ENCODE data around the gene ECT2.

Gene ECT2

DNA sequence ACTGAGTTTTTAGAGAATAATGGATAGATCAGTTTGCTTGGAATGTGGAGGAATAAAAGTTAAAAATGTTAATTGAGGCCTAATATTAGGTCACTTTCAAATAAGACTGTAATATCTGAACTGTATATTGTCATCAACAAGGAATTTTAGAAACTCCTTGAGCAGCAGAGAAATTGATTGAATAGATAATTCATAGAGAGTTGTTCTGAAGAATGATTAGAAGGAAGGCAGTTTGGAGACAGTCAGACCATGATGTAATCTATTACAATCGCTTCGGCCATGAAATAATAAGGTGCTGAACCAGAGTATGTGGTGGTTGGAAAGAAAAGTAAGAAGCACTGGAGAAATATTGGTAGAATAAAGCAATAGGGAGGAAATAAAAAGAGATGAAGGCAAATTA, 15.7 kb downstream of the ECT2 start:
- Histone ChIP-seq H4K91ac (ENCODE audit: low read length) (no peak overlapping the region), H2BK15ac (ENCODE audit: low read depth, poor library complexity, severe bottlenecking) (no peak overlapping the region), H3K18ac (ENCODE audit: low read depth in 1 of 2, low read length in 2 of 2) (no peak overlapping the region), H3K4me3 (ENCODE audit: insufficient read depth in 1 of 2, low read depth in 1 of 2, low read length in 2 of 2) (no peak overlapping the region), H3K4me2 (ENCODE audit: low read length, poor library complexity, severe bottlenecking) (no peak overlapping the region), H3K79me1 (replicated peaks; ENCODE audit: low read length, poor library complexity, severe bottlenecking) (peaks cover 3% of the 10 kb centered on the region), H3K14ac (ENCODE audit: low read length in 2 of 2) (no peak overlapping the region), H3K36me3 (ENCODE audit: control insufficient read depth in 1 of 2, insufficient read depth in 2 of 2, low read depth in 1 of 2, low read length in 2 of 2) (peaks cover 2 to 81% of the 10 kb centered on the region in 2 experiments), H3K27ac (ENCODE audit: low read length, poor library complexity, severe bottlenecking) (no peak overlapping the region), H2BK5ac (ENCODE audit: low read depth, low read length, poor library complexity, severe bottlenecking) (no peak overlapping the region), H4K8ac (ENCODE audit: low read length) (no peak overlapping the region), H3K4ac (ENCODE audit: low read depth in 1 of 2, low read length in 2 of 2) (no peak overlapping the region), H2BK12ac (ENCODE audit: low read length in 2 of 2) (no peak overlapping the region), H2AK5ac (ENCODE audit: low read length, severe bottlenecking) (no peak overlapping the region), H3K27me3 (ENCODE audit: control insufficient read depth in 1 of 2, insufficient read depth in 1 of 2, low read length in 2 of 2) (no peaks in the 10 kb centered on the region), H2BK120ac (ENCODE audit: low read depth, low read length) (no peak overlapping the region), H2AFZ (ENCODE audit: low read depth, low read length) (no peak overlapping the region), H3K4me1 (ENCODE audit: control insufficient read depth, insufficient read depth, low read depth, low read length) (no peaks in the 10 kb centered on the region), H3K9me3 (ENCODE audit: control insufficient read depth, low read length) (no peaks in the 10 kb centered on the region), H3K23ac (ENCODE audit: low read length in 2 of 2) (no peak overlapping the region), H3K9ac (ENCODE audit: low read length) (no peak overlapping the region)
- WGBS, result 96% methylated on average over 2 of the region's 2 CpGs
- no peak for DNase-seq

- H2AFZ ChIP-seq (ENCODE audit: low read depth, low read length), result no peak overlapping the region
- H3K23ac ChIP-seq (ENCODE audit: low read length in 2 of 2), result no peak overlapping the region
- no peak overlapping the region for H2BK12ac ChIP-seq (ENCODE audit: low read length in 2 of 2)
- H3K79me1 ChIP-seq (replicated peaks; ENCODE audit: low read length, poor library complexity, severe bottlenecking), result peaks cover 3% of the 10 kb centered on the region
- H2BK5ac ChIP-seq (ENCODE audit: low read depth, low read length, poor library complexity, severe bottlenecking), result no peak overlapping the region
- H3K14ac ChIP-seq (ENCODE audit: low read length in 2 of 2), result no peak overlapping the region
- no peaks in the 10 kb centered on the region for H3K4me1 ChIP-seq (ENCODE audit: control insufficient read depth, insufficient read depth, low read depth, low read length)
- H4K91ac ChIP-seq (ENCODE audit: low read length), result no peak overlapping the region
- H2BK120ac ChIP-seq (ENCODE audit: low read depth, low read length), result no peak overlapping the region
- H4K8ac ChIP-seq (ENCODE audit: low read length), result no peak overlapping the region
- H3K4me3 ChIP-seq (ENCODE audit: insufficient read depth in 1 of 2, low read depth in 1 of 2, low read length in 2 of 2), result no peak overlapping the region
- DNase-seq, result no peak
- H3K4ac ChIP-seq (ENCODE audit: low read depth in 1 of 2, low read length in 2 of 2), result no peak overlapping the region
- H3K9me3 ChIP-seq (ENCODE audit: control insufficient read depth, low read length), result no peaks in the 10 kb centered on the region
- no peak overlapping the region for H2AK5ac ChIP-seq (ENCODE audit: low read length, severe bottlenecking)
- no peak overlapping the region for H3K4me2 ChIP-seq (ENCODE audit: low read length, poor library complexity, severe bottlenecking)
- H2BK15ac ChIP-seq (ENCODE audit: low read depth, poor library complexity, severe bottlenecking), result no peak overlapping the region
- no peak overlapping the region for H3K18ac ChIP-seq (ENCODE audit: low read depth in 1 of 2, low read length in 2 of 2)
- H3K27me3 ChIP-seq (ENCODE audit: control insufficient read depth in 1 of 2, insufficient read depth in 1 of 2, low read length in 2 of 2), result no peaks in the 10 kb centered on the region
- peaks cover 3 to 81% of the 10 kb centered on the region in 2 experiments for H3K36me3 ChIP-seq (ENCODE audit: control insufficient read depth in 1 of 2, insufficient read depth in 2 of 2, low read depth in 1 of 2, low read length in 2 of 2)
- no peak overlapping the region for H3K9ac ChIP-seq (ENCODE audit: low read length)
- WGBS, result 98% methylated on average over 9 of the region's 10 CpGs
- no peak overlapping the region for H3K27ac ChIP-seq (ENCODE audit: low read length, poor library complexity, severe bottlenecking)
Measured at GRCh38 chr3:172766718-172767405, 16.3 kb downstream of the ECT2 start.

- Histone ChIP-seq H3K4me1 (ENCODE audit: control insufficient read depth, insufficient read depth, low read depth, low read length) (no peaks in the 10 kb centered on the region), H3K18ac (ENCODE audit: low read depth in 1 of 2, low read length in 2 of 2) (no peak overlapping the region), H3K9me3 (ENCODE audit: control insufficient read depth, low read length) (no peaks in the 10 kb centered on the region), H4K8ac (ENCODE audit: low read length) (no peak overlapping the region), H4K91ac (ENCODE audit: low read length) (no peak overlapping the region), H3K27me3 (ENCODE audit: control insufficient read depth in 1 of 2, insufficient read depth in 1 of 2, low read length in 2 of 2) (no peaks in the 10 kb centered on the region), H2BK5ac (ENCODE audit: low read depth, low read length, poor library complexity, severe bottlenecking) (no peak overlapping the region), H3K14ac (ENCODE audit: low read length in 2 of 2) (no peak overlapping the region), H2BK12ac (ENCODE audit: low read length in 2 of 2) (no peak overlapping the region), H3K79me1 (replicated peaks; ENCODE audit: low read length, poor library complexity, severe bottlenecking) (peaks cover 8% of the 10 kb centered on the region), H3K4me3 (ENCODE audit: insufficient read depth in 1 of 2, low read depth in 1 of 2, low read length in 2 of 2) (no peak overlapping the region), H3K9ac (ENCODE audit: low read length) (no peak overlapping the region), H3K27ac (ENCODE audit: low read length, poor library complexity, severe bottlenecking) (no peak overlapping the region), H2BK120ac (ENCODE audit: low read depth, low read length) (no peak overlapping the region), H2AK5ac (ENCODE audit: low read length, severe bottlenecking) (no peak overlapping the region), H3K4ac (ENCODE audit: low read depth in 1 of 2, low read length in 2 of 2) (no peak overlapping the region), H2AFZ (ENCODE audit: low read depth, low read length) (no peak overlapping the region), H3K23ac (ENCODE audit: low read length in 2 of 2) (no peak overlapping the region), H2BK15ac (ENCODE audit: low read depth, poor library complexity, severe bottlenecking) (no peak overlapping the region), H3K4me2 (ENCODE audit: low read length, poor library complexity, severe bottlenecking) (no peak overlapping the region), H3K36me3 (ENCODE audit: control insufficient read depth in 1 of 2, insufficient read depth in 2 of 2, low read depth in 1 of 2, low read length in 2 of 2) (peaks cover 12 to 67% of the 10 kb centered on the region in 2 experiments)
- WGBS, result no CpG with 5 or more reads among the region's 1 CpG
- DNase-seq, result no peak
Measured at GRCh38 chr3:172770382-172770781, 19.9 kb downstream of the ECT2 start.

GRCh38 chr3:172771672-172772071, 21.1 kb downstream of the ECT2 start:
- Histone ChIP-seq H4K91ac (ENCODE audit: low read length) (no peak overlapping the region), H3K23ac (ENCODE audit: low read length in 2 of 2) (no peak overlapping the region), H3K9ac (ENCODE audit: low read length) (no peak overlapping the region), H3K4ac (ENCODE audit: low read depth in 1 of 2, low read length in 2 of 2) (no peak overlapping the region), H3K4me2 (ENCODE audit: low read length, poor library complexity, severe bottlenecking) (no peak overlapping the region), H3K4me3 (ENCODE audit: insufficient read depth in 1 of 2, low read depth in 1 of 2, low read length in 2 of 2) (no peak overlapping the region), H3K14ac (ENCODE audit: low read length in 2 of 2) (no peak overlapping the region), H3K18ac (ENCODE audit: low read depth in 1 of 2, low read length in 2 of 2) (no peak overlapping the region), H2AFZ (ENCODE audit: low read depth, low read length) (no peak overlapping the region), H2BK120ac (ENCODE audit: low read depth, low read length) (no peak overlapping the region), H3K27me3 (ENCODE audit: control insufficient read depth in 1 of 2, insufficient read depth in 1 of 2, low read length in 2 of 2) (no peaks in the 10 kb centered on the region), H3K9me3 (ENCODE audit: control insufficient read depth, low read length) (no peaks in the 10 kb centered on the region), H3K27ac (ENCODE audit: low read length, poor library complexity, severe bottlenecking) (no peak overlapping the region), H3K36me3 (ENCODE audit: control insufficient read depth in 1 of 2, insufficient read depth in 2 of 2, low read depth in 1 of 2, low read length in 2 of 2) (peaks cover 12 to 63% of the 10 kb centered on the region in 2 experiments), H2BK15ac (ENCODE audit: low read depth, poor library complexity, severe bottlenecking) (no peak overlapping the region), H4K8ac (ENCODE audit: low read length) (no peak overlapping the region), H2BK12ac (ENCODE audit: low read length in 2 of 2) (no peak overlapping the region), H3K4me1 (ENCODE audit: control insufficient read depth, insufficient read depth, low read depth, low read length) (no peaks in the 10 kb centered on the region), H3K79me1 (replicated peaks; ENCODE audit: low read length, poor library complexity, severe bottlenecking) (peaks cover 8% of the 10 kb centered on the region), H2BK5ac (ENCODE audit: low read depth, low read length, poor library complexity, severe bottlenecking) (no peak overlapping the region), H2AK5ac (ENCODE audit: low read length, severe bottlenecking) (no peak overlapping the region)
- no peak for DNase-seq
- WGBS, result 97% methylated on average over 2 of the region's 2 CpGs
